GM18909 (cell line): ENCODE data around the gene MRAP.
A peak's percentile ranks its signal among the peaks of the same experiment; 100 is the strongest.
"Not testable (repeated sequence)": the region's sequence is repeated elsewhere in the genome, so short reads cannot be mapped to it uniquely, and the experiment has no call there.

Experiments
- ATAC-seq: cut with Tn5 transposase; IDR thresholded peaks from one replicate; pipeline ENCODE4 v1.9.1; 2021; ENCODE audit warnings: mild to moderate bottlenecking; ENCODE audit not compliant: unreplicated experiment, poor library complexity

MRAP gene

DNA sequence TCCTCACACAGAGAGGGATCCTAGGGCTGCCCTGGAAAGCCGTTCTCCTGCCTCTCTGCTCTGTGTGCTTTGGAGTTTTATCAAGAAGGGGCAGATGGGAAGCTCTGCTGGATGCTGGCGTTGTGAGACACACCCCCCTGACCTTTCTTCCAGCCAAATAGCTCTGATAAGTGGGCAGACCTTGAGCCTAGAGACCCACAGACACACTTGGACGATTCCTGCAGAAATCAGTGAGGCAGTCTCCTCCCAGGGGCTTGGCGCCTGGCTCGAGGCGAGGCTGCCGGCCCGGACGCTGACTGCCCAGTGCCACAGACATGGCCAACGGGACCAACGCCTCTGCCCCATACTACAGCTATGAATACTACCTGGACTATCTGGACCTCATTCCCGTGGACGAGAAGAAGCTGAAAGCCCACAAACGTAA, at the start of gene MRAP:
MRAP (plus strand) TSS at position 198 of the 424 bp plus-strand sequence; CDS start at position 315, 117 bp downstream.
- no peak for ATAC-seq

DNA sequence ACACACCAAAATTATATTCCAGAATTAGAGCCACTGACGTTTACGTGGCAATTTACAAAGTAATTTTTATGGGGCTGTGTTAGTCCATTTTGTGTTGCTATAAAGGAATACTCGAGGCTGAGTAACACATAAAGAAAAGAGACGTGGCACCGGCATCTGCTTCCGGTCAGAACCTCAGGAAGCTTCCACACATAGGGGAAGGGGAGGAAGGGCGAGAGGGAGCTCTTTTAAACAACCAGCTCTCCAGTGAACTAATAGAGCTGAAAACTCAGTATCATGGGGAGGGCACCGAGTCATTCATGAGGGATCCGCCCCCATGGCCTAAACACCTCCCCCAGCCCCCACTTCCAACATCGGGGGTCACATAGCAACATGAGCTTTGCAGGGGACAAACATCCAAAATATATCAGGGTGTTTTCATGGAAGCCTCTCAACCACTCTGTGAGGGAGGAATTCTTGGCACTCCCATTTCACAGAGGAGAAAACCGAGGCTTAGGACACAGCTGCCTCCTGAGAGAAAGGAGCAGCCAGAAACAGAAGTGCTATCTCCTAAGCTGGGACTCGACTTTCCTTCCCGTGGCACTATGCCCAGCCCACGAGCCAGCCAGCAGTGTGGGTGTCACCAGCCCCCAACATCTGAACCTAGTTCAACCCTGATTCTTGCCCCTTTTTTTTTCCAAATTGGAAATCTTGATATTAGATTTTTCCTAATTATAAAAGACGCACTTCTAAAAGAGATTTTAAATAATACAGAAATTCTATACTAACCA, 49.0 kb upstream of the MRAP start:
- no peak for ATAC-seq

DNA sequence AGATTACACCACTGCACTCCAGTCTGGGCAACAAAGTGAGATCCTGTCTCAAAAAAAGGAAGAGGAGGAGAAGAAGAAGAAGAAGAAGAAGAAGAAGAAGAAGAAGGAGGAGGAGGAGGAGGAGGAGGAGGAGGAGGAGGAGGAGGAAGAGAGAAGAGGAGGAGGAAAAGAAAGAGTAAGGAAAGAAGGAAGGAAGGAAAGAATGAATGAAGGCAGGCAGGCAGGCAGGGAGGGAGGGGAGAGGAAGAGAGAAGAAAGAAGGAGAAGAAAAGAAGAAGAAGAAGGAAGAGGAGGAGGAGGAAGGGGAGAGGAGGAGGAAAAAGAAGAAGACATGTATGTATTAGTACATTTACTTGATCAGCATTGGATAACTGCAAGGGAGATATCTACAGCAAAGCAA, 46.5 kb upstream of the MRAP start:
- no peak for ATAC-seq

DNA sequence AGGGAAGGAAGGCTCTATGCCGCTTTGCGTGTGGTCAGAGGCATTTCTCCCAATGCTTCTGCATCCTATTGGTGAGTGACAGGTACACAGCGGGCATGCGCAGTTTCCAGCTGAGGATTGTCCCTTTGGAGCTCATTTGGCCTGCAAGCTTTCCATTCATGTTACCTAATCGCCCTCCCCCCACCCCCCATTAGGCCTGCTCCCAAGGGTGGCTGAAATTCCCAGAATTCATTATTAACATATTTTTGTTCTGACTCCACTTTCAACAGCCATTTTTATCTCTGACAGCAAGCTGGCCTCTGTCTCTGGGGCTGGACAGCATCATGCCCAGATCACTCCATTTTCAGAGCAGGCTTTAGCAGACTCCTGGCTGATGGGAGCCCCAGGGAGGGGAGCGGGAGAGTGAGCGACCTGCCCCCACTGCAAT, 45.4 kb upstream of the MRAP start:
- no peak for ATAC-seq

DNA sequence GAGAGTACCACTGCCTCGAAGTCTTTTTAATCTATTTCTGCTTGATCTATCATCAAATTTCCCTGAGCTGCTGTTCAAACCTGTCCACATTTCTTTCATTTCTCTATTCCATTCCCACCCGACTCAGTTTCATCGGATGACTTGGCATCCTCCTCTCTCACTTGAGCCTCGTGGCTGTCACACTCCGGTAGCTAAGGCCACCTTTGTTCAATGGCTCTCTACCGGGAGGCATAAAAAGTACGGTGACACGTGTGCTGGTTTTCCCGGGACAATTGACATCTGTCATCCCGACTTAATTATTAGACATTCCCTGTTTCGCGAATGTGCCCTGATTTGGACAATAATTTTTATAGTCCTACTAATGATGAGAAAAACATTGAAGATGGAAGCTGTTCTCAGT, 42.4 kb upstream of the MRAP start:
- ATAC-seq = no peak

DNA sequence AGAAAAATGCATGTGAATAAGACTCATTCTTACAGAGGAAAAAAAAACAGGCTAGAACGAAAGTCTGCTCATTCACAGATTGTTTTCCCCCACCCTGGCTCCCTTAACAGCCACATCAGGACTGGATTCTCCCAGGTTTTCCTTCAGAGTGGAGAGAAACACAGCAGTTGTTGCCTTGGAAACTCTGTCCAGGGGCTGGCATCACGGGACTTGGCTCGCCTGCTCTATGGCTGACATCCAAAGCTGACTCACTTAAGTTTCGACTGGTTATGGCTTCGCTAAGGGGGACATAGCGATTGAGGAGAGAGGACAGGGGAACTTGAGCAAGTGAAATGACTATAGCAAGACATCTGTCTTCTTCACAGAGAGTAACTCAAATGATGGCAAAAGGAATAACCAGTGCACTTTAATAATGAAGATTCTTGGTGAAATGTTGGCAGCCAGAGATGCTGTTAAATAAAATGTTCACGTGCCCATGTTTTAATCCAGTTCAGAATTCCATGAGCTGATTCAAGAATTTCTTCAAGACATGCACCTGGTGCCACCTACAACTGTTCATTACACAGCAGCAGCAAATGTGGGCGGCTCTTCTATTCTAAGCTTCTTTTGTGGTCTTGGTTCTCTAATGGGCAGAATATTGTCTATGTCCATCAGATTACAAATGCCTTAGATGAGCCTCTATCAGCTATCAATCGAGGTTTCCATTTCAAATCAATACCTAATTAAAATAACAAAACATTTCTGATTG, 41.6 kb upstream of the MRAP start:
- ATAC-seq = no peak

DNA sequence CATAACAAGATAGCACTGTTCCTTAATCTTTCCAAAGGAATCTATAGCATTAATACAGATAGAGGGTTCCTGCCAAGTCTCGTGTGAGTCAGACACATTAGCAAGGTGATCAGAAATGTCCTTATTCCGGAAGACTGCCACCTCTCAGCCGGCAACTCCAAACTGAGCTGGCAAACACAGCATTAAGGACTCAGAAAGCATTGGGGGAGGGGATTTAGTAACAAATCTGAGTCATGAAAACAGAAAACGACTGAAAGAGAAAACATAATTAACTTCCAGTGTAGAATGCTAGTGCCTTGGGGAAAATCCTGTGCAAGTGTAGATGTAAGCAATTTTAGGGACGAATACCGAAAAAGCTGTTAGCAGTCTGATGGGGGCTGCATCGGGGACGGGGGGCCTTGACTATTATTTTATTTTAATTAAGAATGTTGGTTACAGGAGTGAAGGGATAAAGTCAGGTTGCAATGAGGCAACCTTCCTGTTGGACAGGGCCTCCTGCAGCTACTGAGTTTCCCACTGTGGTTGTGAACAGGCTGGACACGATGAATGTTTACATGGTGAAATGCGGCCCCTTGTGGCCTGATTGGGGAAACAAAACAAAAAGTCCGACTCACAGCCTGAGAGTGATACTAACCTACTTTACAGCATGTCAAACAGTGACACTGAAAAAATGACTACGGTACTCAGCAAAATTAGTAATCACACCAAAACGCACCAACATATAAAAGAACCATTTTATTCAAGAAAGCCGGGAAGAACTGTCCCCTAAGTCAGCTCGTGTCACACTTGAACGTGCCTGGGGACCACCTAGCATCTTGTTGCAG, 40.5 kb upstream of the MRAP start:
- ATAC-seq = peak; percentile 73

DNA sequence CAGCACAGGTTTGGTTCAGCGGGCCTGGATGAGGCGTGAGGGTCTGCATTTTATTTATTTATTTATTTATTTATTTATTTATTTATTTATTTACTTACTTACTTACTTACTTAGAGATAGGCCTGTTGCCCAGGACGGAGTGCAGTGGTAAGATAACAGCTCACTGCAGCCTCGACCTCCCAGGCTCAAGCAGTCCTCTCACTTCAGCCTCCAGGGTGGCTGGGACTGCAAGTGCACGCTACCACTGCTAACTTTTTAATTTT, 39.9 kb upstream of the MRAP start:
- ATAC-seq = not testable (repeated sequence)

DNA sequence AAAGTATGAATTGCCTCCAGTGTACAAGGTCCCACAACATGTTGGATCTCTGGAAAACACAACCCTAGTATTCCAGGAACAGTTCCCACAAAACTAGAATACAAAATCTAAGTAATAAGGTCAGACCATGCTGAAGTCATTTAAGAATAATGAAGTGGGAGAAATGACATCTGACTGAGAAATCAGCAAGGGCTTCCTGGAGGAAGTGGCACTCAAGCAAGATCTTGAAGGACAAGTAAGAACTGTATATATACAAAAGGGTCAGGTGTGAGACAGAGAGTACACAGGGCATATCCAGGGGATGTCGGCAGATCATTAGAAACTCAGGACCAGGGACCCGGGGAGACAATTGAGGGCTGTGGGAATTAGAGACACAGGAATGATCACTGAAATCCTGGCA, 38.5 kb upstream of the MRAP start:
- ATAC-seq = no peak

DNA sequence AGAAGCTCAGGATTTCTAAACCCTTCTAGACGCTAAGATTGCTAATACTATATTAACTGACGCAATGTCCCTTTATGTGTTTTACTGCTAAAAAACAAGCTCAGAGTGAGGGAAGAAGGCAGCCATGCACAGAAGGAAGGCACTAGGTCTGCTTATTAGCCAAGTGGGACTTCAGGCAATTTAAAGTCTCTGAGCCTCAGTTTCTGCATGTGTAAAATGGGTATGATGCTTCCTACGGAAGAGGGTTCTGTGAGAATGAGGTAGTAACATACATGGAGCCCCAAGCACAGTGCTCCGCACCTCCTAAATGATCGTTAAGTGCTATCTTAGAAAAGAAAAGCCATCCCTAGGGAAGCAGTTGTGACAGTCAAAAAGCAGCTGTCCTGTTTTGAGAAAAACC, 36.7 kb upstream of the MRAP start:
- no peak for ATAC-seq

DNA sequence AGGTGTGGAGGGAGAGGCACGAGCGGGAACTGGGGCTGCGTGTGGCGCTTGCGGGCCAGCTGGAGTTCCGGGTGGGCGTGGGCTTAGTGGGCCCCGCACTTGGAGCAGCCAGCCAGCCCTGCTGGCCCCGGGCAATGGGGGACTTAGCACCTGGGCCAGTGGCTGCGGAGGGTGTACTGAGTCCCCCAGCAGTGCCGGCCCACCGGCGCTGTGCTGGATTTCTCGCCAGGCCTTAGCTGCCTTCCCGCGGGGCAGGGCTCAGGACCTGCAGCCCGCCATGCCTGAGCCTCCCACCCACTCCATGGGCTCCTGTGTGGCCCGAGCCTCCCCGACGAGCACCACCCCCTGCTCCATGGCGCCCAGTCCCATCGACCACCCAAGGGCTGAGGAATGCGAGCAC, 33.3 kb upstream of the MRAP start:
- ATAC-seq = not testable (repeated sequence)

DNA sequence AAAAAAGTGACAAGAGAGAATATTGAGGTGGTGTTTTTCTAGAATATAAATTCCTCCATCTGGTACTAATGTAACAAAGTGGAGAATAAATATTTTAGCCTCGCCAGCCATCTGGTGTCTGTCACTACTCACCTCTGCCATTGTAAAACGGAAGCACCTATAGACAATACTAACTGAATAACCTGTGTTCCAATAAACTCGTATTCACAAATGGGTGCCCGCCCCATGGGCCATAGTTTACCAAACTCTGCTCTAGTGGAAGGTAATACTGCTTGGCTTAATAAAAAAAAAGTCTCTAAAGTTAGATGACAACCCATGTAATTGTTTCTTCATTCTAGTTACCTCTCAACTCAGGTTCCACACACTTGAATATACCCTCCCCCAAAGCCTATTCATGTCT, 27.9 kb upstream of the MRAP start:
- no peak for ATAC-seq

DNA sequence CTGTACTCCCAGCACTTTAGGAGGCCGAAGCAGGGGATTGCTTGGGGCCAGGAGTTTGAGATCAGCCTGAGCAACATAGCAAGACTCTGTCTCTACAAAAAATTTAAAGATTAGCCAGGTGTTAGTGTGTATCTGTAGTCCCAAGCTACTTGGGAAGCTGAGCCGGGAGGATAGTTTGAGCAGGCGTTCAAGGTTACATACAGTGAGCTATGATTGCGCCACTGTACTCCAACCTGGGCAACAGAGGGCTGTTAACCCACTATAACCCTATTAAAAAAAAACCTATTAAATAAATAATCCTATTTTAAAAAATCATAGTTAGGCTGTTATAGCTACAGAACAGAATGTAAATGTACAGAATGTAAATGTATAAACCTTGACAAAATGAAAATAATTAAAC, 22.0 kb upstream of the MRAP start:
- no peak for ATAC-seq

DNA sequence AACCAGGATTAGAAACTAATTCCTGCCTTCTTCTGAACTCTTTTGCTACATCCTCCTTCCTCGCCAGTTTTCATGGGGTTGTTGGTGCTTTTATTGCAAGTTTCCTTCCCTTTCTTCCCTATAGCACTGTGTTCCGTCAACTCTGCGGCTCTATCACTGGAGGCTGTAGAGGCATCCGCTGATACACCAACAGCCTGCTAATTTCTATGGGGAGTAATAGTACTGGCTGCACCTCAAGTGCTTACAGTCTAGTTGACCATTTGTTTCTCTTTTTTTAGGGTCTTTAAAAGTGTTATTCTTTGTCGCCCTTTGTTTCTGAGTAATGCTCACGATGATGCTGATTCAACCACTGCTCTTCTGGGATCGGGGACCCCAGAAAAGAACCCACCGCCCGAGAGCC, 20.6 kb upstream of the MRAP start:
- ATAC-seq = peak; percentile 25

DNA sequence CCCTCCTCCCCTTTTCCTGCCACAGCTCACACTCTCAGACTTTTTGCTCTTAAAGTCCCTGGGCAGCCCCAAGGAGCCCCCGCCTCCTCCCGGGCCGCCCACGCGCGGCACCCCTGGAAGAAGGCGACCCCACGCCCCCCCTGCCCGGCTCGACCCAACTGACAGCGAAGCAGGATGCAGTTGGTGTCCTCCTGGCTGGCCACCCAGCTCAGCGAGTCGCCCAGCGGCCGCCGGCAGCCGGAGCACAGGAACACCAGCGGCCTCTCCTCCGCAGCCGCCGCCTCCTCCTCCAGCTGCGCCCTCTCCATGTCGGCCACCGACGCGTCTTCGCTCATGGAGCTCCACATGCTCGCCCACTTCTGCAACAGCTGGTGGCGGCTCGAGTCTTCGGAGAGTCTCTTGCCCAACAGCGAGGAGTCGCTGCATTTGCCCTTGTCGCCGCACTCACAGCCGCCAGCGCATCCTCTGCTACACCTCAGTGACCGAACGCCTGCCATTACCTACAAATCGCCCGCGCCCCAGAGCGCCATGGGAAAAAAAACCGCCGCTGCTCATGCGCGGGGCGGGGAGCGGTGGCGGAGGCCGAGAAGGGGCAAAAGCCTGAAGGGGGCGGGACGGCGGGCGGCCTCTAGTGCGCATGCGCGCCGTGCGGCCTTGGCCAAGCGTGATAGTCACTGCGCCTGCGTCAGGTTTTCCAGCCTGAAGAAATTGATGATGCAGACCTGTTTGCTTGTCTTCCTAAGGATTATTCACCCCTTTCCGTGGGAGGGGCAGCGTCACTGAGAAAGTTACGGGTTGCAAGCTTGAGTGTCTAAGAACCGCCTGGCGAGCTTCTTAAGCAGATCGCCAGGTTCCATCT, 19.9 kb upstream of the MRAP start, which contains the start of gene MIS18A:
MIS18A (minus strand) TSS at position 532 of the 859 bp plus-strand sequence; CDS start at position 497, 35 bp downstream.
- ATAC-seq = peak; percentile 90

DNA sequence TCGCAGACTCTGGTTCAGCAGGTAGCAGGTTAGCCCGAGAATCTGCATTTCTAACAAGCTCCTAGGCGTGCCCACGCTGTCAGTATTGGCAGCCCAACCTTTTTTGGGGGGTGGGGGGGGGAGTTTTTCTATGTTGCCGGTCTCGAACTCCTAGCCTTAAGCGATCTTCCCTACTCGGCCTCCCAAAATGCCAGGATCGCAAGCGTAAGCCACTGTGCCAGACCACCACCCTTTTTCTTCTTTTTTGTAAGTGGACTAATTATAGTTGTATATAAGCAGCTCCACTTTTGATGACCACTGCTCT, 19.3 kb upstream of the MRAP start:
- ATAC-seq = no peak

DNA sequence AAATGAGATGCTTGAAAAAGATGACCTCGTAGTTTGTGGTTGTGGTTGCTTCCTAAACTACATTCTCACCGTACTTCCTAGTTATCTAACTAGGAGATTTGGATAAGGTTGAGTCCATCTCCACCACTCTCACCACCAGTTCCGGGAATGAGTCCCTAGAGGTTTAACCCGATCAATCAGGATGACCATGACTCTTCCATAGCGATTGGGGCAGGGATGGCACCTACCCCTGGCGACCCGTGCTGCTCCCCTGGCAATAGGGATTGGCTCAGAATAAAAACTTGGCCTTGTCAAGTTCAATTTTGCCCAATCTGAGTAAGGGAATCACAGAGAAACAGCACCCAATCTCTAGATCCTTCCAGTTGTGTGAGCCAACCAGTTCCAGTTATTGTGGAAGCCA, 17.1 kb upstream of the MRAP start:
- no peak for ATAC-seq

DNA sequence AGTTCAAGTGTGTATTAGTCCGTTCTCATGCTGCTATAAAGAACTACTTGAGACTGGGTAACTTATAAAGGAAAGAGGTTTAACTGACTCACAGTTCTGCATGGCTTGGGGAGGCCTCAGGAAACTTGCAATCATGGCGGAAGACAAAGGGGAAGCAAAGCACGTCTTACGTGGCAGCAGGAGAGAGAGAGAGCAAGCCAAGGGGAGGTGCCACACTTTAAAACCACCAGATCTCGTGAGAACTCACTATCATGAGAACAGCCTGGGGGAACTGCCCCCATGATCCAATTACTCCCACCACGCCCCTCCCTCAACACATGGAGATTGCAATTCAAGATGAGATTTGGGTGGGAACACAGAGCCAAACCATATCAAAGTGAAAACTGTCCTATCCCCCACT, 15.7 kb upstream of the MRAP start:
- no peak for ATAC-seq

DNA sequence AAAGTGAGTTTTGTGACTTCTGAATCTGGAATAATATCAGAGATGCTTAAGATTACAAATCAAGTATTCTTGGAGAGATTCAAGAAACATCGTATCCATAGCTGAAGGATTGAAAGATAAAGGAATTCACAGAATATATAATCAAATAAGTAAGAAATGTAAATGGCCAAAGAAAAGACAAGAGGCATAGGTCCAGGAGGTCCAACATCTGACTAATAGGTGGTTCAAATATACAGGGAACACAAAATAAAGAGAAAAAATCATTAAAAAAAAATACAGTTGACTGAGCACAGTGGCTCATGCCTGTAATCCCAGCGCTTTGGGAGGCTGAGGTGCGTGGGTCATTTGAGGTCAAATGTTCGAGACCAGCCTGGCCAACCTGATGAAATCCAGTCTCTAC, 13.2 kb upstream of the MRAP start:
- ATAC-seq = no peak

DNA sequence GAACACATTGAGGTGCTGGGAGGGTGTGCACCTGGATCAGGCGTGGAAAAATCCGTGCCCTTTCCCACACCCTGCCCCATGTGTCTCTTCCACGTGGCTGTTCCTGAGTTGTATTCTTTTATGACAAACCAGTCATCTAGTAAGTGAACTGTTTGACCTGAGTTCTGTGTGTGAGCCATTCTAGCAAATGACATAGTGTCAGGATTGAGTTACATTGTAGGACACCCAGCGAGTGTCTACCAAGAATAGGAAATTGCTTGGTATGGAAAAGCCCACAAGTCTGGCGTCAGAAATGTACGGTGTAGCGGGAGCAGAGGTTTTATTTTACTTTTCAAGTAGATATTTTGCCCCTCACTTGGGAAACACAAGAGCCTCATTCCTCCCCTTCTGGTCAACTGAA, 1.2 kb upstream of the MRAP start:
- no peak for ATAC-seq
